ENCODE results near the gene CX3CR1. TPM values are rescaled to one million over a fixed set of nuclear protein-coding genes. Genes with fewer than 3 reads are reported as not detected.
A peak's percentile ranks its signal among the peaks of the same experiment; 100 is the strongest.

The CX3CR1 gene
- total RNA-seq, 4 donors from 2014 or later: 1.1 to 7.6 (median 2.1) TPM; not detected in 1

- H3K36me3 ChIP-seq: no peaks in the 10 kb centered on the region
Measured at GRCh38 chr3:39292961-39293360, 13.1 kb upstream of the CX3CR1 start.

GRCh38 chr3:39291903-39292329, 12.1 kb upstream of the CX3CR1 start:
- Histone ChIP-seq H3K4me3 (no peak overlapping the region), H3K27me3 (no peaks in the 10 kb centered on the region), H3K36me3 (no peaks in the 10 kb centered on the region), H3K9me3 (no peaks in the 10 kb centered on the region), H3K27ac (no peak overlapping the region), H3K4me1 (no peaks in the 10 kb centered on the region)
- intact Hi-C loops (cut with DNase I; ENCODE audit: low total_unique reads): loop anchor here (5.0 kb wide), 1 partner anchor 165 kb away; no protein-coding TSS in a partner anchor
- TF ChIP-seq CTCF (IDR thresholded peaks at IDR 0.05) (peak; percentile 76 to 92 (median 83)), POLR2A (IDR thresholded peaks at IDR 0.05) (no peak)
- peak; percentile 57 to 61 for DNase-seq

More at GRCh38 chr3:39292961-39293360, 13.1 kb upstream of the CX3CR1 start:
- Histone ChIP-seq H3K9me3 (no peaks in the 10 kb centered on the region), H3K4me1 (no peaks in the 10 kb centered on the region), H3K4me3 (no peak overlapping the region), H3K27ac (no peak overlapping the region), H3K27me3 (no peaks in the 10 kb centered on the region)
- TF ChIP-seq CTCF (IDR thresholded peaks at IDR 0.05): no peak
- TF ChIP-seq POLR2A (IDR thresholded peaks at IDR 0.05): no peak
- no peak for DNase-seq
- intact Hi-C loops (cut with DNase I; ENCODE audit: low total_unique reads): loop anchor here (5.0 kb wide), 1 partner anchor 166 kb away; no protein-coding TSS in a partner anchor

- Histone ChIP-seq H3K27ac (peak overlapping the region; percentile 14 to 53), H3K4me3 (no peak overlapping the region), H3K27me3 (no peaks in the 10 kb centered on the region), H3K9me3 (no peaks in the 10 kb centered on the region), H3K36me3 (no peaks in the 10 kb centered on the region), H3K4me1 (no peaks in the 10 kb centered on the region)
- TF ChIP-seq POLR2A (IDR thresholded peaks at IDR 0.05) (no peak), CTCF (IDR thresholded peaks at IDR 0.05) (no peak)
- DNase-seq: no peak
- intact Hi-C loops (cut with DNase I; ENCODE audit: low total_unique reads): loop anchor here (5.0 kb wide), 1 partner anchor 163 kb away; no protein-coding TSS in a partner anchor
Measured at GRCh38 chr3:39290255-39290654, 10.4 kb upstream of the CX3CR1 start.

- H3K4me3 ChIP-seq: no peak overlapping the region
- H3K27ac ChIP-seq: no peak overlapping the region
- intact Hi-C loops (cut with DNase I; ENCODE audit: low total_unique reads): loop anchor here (5.0 kb wide), 1 partner anchor 102 kb away; no protein-coding TSS in a partner anchor
- H3K4me1 ChIP-seq: no peaks in the 10 kb centered on the region
- no peak for DNase-seq
- H3K36me3 ChIP-seq: no peaks in the 10 kb centered on the region
- no peaks in the 10 kb centered on the region for H3K9me3 ChIP-seq
- no peak for TF ChIP-seq POLR2A (IDR thresholded peaks at IDR 0.05)
- no peak for TF ChIP-seq CTCF (IDR thresholded peaks at IDR 0.05)
- H3K27me3 ChIP-seq: no peaks in the 10 kb centered on the region
Measured at GRCh38 chr3:39289107-39289506, 9.3 kb upstream of the CX3CR1 start.

- DNase-seq: peak; percentile 76 to 77
- TF ChIP-seq CTCF (IDR thresholded peaks at IDR 0.05): peak; percentile 89 to 95 (median 90)
- no peak for TF ChIP-seq POLR2A (IDR thresholded peaks at IDR 0.05)
- intact Hi-C loops (cut with DNase I; ENCODE audit: low total_unique reads): loop anchor here (5.0 kb wide), 1 partner anchor 101 kb away; no protein-coding TSS in a partner anchor
- Histone ChIP-seq H3K9me3 (no peaks in the 10 kb centered on the region), H3K36me3 (no peaks in the 10 kb centered on the region), H3K27me3 (no peaks in the 10 kb centered on the region), H3K4me1 (no peaks in the 10 kb centered on the region), H3K27ac (no peak overlapping the region), H3K4me3 (no peak overlapping the region)
Measured at GRCh38 chr3:39288300-39288808, 8.5 kb upstream of the CX3CR1 start.

Measured in uterus (tissue), 4 donors.